GM12875 (cell line): ENCODE measurements around the gene ACER3.
A peak's percentile ranks its signal among the peaks of the same experiment; 100 is the strongest.

Experiments used
- H3K4me3 ChIP-seq: one replicate; pipeline ENCODE4 v1.5.1; 2011; ENCODE audit warnings: low read depth, low read length, control low read depth
- TF ChIP-seq, protein P1 (sequence below): IDR thresholded peaks from 2 replicates; pipeline ENCODE4 v1.5.1; 2011; ENCODE audit warnings: low read depth, mild to moderate bottlenecking, control low read depth, inconsistent platforms, low read length, moderate library complexity, borderline replicate concordance; ENCODE audit not compliant: insufficient read depth

Gene ACER3

GRCh38 chr11:77038825-77039326 lies 178.2 kb downstream of the ACER3 start:
- TF ChIP-seq, protein P1, sequence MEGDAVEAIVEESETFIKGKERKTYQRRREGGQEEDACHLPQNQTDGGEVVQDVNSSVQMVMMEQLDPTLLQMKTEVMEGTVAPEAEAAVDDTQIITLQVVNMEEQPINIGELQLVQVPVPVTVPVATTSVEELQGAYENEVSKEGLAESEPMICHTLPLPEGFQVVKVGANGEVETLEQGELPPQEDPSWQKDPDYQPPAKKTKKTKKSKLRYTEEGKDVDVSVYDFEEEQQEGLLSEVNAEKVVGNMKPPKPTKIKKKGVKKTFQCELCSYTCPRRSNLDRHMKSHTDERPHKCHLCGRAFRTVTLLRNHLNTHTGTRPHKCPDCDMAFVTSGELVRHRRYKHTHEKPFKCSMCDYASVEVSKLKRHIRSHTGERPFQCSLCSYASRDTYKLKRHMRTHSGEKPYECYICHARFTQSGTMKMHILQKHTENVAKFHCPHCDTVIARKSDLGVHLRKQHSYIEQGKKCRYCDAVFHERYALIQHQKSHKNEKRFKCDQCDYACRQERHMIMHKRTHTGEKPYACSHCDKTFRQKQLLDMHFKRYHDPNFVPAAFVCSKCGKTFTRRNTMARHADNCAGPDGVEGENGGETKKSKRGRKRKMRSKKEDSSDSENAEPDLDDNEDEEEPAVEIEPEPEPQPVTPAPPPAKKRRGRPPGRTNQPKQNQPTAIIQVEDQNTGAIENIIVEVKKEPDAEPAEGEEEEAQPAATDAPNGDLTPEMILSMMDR, result no peak
- peak overlapping the region; percentile 19 for H3K4me3 ChIP-seq

DNA sequence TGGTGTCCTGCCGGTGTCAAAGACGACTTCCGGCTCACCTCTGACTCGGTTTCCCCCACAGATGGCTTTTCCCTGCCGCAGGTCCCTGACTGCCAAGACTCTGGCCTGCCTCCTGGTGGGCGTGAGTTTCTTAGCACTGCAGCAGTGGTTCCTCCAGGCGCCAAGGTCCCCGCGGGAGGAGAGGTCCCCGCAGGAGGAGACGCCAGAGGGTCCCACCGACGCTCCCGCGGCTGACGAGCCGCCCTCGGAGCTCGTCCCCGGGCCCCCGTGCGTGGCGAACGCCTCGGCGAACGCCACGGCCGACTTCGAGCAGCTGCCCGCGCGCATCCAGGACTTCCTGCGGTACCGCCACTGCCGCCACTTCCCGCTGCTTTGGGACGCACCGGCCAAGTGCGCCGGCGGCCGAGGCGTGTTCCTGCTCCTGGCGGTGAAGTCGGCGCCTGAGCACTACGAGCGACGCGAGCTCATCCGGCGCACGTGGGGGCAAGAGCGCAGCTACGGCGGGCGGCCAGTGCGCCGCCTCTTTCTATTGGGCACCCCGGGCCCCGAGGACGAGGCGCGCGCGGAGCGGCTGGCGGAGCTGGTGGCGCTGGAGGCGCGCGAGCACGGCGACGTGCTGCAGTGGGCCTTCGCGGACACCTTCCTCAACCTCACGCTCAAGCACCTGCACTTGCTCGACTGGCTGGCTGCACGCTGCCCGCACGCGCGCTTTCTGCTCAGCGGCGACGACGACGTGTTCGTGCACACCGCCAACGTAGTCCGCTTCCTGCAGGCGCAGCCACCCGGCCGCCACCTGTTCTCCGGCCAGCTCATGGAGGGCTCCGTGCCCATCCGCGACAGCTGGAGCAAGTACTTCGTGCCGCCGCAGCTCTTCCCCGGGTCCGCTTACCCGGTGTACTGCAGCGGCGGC lies 179.0 kb downstream of the ACER3 start:
- TF ChIP-seq, protein P1, result peak; percentile 56
- peak overlapping the region; percentile 40 for H3K4me3 ChIP-seq

GRCh38 chr11:77040401-77040777 lies 179.7 kb downstream of the ACER3 start:
- TF ChIP-seq, protein P1, result no peak
- no peak overlapping the region for H3K4me3 ChIP-seq

DNA sequence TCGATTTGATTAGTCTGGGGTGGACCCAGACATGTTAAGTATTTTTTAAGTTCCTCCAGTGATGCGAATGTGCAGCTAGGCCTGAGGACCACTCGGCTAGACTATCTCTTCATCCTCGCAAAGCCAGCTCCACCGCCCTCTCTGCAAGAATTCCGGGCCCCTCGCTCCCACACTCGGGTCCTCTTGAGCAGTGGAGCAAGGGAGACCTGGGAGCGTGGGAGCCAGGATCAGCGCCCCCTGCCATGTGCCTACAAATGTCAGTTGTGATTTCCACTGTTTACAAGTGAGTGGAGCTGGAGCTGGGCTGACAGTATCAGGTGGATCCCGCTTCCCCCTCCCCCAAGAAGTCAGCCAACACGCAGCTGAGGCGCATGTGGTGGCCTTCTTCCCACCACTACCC lies 180.2 kb downstream of the ACER3 start:
- no peak overlapping the region for H3K4me3 ChIP-seq
- TF ChIP-seq, protein P1, result no peak

GRCh38 chr11:77042111-77042726 lies 181.5 kb downstream of the ACER3 start:
- TF ChIP-seq, protein P1, result no peak

DNA sequence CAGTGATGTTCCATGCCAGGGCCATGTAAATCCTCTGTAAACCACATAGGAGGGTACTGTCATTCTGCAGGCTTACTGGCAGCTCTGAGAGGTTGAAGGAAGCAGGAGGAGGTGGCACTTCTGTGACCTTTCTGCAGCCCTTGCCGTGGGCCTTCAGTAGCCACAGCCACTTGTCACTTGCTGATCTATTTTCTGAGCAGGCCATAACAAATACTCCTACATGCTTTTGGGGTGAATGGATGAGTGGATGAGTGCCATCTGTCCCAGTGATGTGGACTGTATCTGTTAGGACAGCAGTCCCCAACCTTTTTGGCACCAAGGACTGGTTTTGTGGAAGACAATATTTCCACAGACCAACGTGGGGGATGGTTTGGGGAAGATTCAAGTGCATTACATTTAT lies 183.6 kb downstream of the ACER3 start:
- TF ChIP-seq, protein P1, result no peak

More at GRCh38 chr11:77042111-77042726, 181.5 kb downstream of the ACER3 start:
- no peak overlapping the region for H3K4me3 ChIP-seq

GRCh38 chr11:77044886-77045285 lies 184.2 kb downstream of the ACER3 start:
- TF ChIP-seq, protein P1, result no peak
- no peak overlapping the region for H3K4me3 ChIP-seq

More for the DNA sequence above, 183.6 kb downstream of the ACER3 start:
- no peak overlapping the region for H3K4me3 ChIP-seq
